Measurements from ENCODE around the gene GRIN1. TPM values are rescaled to one million over a fixed set of nuclear protein-coding genes. Genes with fewer than 3 reads are reported as not detected.

Gene GRIN1
- total and polyA plus RNA-seq, 2 of the 13 experiments (the other 11 are each of a cell fraction or from before 2014, with no cell fraction given) = 0.13 TPM; not detected in 1

DNA sequence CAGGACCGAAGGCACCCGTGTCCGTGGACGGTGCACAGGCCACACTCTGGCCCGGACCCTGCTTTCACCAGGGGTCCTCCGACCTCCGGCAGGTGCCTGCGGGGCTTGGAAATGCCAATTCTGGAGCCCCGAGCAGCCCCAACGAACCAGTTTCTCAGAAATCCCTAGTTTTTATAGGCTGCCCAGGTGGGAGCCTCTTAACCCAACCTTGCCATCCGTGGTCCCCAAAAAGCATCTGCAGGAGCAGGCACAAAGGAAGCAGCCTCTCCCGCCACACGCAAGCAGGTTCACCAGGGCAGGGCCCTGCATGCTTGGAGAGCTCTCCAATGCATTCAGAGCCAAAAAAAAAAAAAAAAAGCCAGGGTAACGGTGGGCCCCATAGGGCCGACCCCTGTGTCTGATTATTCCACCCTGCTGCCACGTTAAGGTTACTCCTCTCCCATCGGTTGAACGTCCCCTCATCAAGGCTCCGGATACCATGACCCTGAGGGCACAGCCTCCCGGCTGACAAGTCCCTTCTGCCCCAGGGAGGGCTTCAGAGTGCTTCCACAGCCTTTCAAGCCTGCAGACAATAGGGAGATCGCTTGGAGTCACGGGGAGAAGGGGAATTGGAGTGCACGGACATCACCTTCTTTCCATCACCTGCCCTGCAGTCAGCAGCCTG is 62.4 kb downstream of the GRIN1 start (continued):
- no peak for TF ChIP-seq ZBTB46 (CRISPR knock-in tag; IDR thresholded peaks at IDR 0.05; ENCODE audit: borderline replicate concordance)
- TF ChIP-seq HOMEZ (CRISPR knock-in tag; IDR thresholded peaks at IDR 0.05; ENCODE audit: low read depth) = no peak
- no peak for TF ChIP-seq SNAI1 (CRISPR knock-in tag; IDR thresholded peaks at IDR 0.05; ENCODE audit: borderline replicate concordance)
- no peak for TF ChIP-seq ZNF883 (CRISPR knock-in tag; IDR thresholded peaks at IDR 0.05; ENCODE audit: not compliant biosample characterization)
- TF ChIP-seq ZNF414 (CRISPR knock-in tag; IDR thresholded peaks at IDR 0.05) = peak; percentile 12; the same call in 1 of the 2 replicates
- TF ChIP-seq JARID2 (CRISPR knock-in tag; IDR thresholded peaks at IDR 0.05; ENCODE audit: insufficient replicate concordance) = no peak
- no peak for TF ChIP-seq POLR2AphosphoS5 (IDR thresholded peaks at IDR 0.05; ENCODE audit: low read depth, low read length)
- no peak for TF ChIP-seq ZNF225 (CRISPR knock-in tag; IDR thresholded peaks at IDR 0.05)
- no peak for TF ChIP-seq NFE2L2 (IDR thresholded peaks at IDR 0.05; ENCODE audit: low read length)
- 0 out of 2 replicates have a peak, but pooled peaks have one; percentile 49 for TF ChIP-seq EED (CRISPR knock-in tag; IDR thresholded peaks at IDR 0.05)
- 0 out of 2 replicates have a peak, but pooled peaks have one; percentile 59 for TF ChIP-seq ZNF772 (CRISPR knock-in tag; IDR thresholded peaks at IDR 0.05)
- no peak for TF ChIP-seq ZNF234 (CRISPR knock-in tag; conservative IDR thresholded peaks at IDR 0.05)
- TF ChIP-seq SATB2 (CRISPR knock-in tag; IDR thresholded peaks at IDR 0.05) = no peak
- TF ChIP-seq MTF2 (CRISPR knock-in tag; IDR thresholded peaks at IDR 0.05; ENCODE audit: borderline replicate concordance) = no peak
- TF ChIP-seq HNRNPLL (IDR thresholded peaks at IDR 0.05; ENCODE audit: low read depth, low read length, poor library complexity, severe bottlenecking) = no peak
- no peak for TF ChIP-seq ATF2 (CRISPR knock-in tag; IDR thresholded peaks at IDR 0.05)
- no peak for TF ChIP-seq POLR2G (IDR thresholded peaks at IDR 0.05; ENCODE audit: low read depth, low read length)
- no peak for TF ChIP-seq ZSCAN30 (CRISPR knock-in tag; IDR thresholded peaks at IDR 0.05)
- no peak for TF ChIP-seq NFKB2 (CRISPR knock-in tag; IDR thresholded peaks at IDR 0.05; ENCODE audit: borderline replicate concordance)
- no peak for TF ChIP-seq PTBP1 (IDR thresholded peaks at IDR 0.05; ENCODE audit: low read depth, low read length, poor library complexity, severe bottlenecking)
- no peak for TF ChIP-seq SP2 (CRISPR knock-in tag; IDR thresholded peaks at IDR 0.05)
- TF ChIP-seq ZNF781 (CRISPR knock-in tag; IDR thresholded peaks at IDR 0.05; ENCODE audit: borderline replicate concordance, not compliant biosample characterization) = peak; percentile 8
- TF ChIP-seq SMAD3 (CRISPR knock-in tag; IDR thresholded peaks at IDR 0.05) = peak; percentile 32; the same call in 1 of the 2 replicates

All from HepG2 (cell line).